ENCODE results near the gene TXK. TPM values are rescaled to one million over a fixed set of nuclear protein-coding genes. Genes with fewer than 3 reads are reported as not detected.
A peak's percentile ranks its signal among the peaks of the same experiment; 100 is the strongest.

Gene TXK
- total RNA-seq, 2 donors from 2014 or later, result 0.62 to 0.84 TPM

DNA sequence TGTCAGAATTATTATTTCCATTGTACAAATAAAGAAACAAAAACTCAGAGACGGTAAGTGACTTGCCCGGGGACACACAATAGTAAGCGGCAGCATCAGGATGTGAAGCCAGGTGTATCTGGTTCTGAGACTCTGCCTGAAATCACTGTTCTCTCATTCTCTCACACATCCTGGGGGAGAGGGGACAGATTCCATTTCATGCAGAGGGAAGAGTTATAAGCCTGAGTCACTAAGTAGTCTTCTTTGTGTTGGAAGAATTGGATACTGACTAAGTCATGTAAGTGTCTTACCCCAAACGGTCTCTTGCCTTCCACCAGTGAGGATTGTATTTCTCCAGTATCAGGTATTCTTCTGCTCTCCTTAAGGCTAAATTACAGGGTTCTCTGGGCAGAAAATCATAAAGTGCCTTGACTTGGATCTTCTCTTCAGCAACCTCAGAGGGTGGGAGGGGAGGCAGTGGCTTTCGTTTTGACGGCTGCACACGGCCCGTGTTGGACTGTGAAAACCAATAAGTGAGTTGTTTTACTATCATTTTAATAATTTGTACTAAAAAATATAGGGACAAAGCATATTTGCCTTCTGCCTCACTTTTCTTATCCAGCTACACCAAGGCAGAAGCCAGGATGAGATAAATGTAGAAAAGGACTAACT, 21.9 kb downstream of the TXK start:
- intact Hi-C loops (cut with DNase I), result loop anchor here in 1 of 2 donors (5.0 kb wide), 1 partner anchor 55 kb away; no protein-coding TSS in a partner anchor
- ATAC-seq (no peak), DNase-seq (no peak)

DNA sequence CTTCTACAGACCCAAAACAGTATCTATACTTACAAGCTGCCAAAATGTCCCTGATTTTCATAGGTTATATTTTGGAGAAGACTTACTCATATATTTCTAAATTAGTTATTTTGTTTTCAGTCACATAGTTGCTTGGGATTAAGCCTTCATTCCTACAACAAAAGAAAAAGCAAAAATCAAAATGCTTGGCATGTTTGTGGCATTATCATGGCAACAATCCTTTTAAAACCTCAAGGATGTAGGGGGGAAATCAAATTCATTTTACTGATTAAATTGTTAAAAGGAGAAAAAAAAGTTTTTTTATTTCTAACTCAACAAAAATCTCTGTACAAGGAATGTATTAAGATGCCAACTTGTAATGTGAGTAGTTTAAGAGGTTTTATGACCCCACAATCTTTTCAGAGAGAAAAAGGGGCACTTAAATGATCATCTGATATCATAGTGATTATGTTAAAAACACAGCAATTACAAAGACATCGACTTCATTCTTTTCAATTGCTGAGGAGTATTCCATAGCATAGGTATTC, 23.5 kb downstream of the TXK start:
- intact Hi-C loops (cut with DNase I), result loop anchor here in 1 of 2 donors (5.0 kb wide), 1 partner anchor 57 kb away; no protein-coding TSS in a partner anchor
- no peak for ATAC-seq
- no peak for DNase-seq

DNA sequence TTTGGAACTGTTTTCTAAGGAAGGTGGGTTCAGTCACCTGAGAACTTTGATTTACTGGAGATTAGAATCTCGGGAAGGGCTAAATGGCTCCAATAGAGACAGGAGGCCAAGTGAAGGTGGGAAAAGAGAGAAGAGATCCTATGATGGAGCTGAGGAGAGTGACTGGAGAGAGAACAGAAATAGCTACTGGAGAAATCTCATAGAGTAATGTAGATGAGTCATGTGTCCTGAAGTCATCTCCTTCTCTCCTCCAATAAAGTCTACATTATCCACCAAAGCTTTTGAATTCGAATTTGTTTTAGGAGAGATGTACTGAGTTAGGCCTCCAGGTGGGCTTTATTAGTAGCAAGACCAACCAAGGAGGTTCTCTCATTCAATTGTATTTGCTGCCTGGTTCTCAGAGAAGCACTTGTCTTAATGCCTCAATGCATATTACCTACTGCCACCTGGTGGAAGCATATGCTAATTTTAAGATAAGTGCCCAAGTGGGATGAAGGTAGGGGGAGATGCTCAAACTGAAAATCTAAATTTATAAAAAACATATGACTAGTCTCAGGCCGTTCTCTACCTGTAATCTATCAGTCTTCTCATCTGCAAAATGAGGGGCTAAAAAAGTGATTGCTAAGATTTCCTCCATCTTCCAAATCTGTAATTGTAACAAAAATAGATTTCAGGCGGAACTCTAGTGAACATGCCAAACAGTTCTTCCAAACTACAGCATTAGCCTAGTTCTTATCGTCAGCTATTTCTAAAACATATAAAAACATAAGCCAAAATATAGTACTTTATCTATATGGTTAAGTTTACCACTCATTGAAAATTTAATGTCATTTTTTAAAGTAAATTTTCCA, 24.4 kb downstream of the TXK start:
- DNase-seq (no peak), ATAC-seq (peak in 1 of 2 donors; percentile 42)
- intact Hi-C loops (cut with DNase I), result loop anchor here in 1 of 2 donors (5.0 kb wide), 1 partner anchor 58 kb away; no protein-coding TSS in a partner anchor

DNA sequence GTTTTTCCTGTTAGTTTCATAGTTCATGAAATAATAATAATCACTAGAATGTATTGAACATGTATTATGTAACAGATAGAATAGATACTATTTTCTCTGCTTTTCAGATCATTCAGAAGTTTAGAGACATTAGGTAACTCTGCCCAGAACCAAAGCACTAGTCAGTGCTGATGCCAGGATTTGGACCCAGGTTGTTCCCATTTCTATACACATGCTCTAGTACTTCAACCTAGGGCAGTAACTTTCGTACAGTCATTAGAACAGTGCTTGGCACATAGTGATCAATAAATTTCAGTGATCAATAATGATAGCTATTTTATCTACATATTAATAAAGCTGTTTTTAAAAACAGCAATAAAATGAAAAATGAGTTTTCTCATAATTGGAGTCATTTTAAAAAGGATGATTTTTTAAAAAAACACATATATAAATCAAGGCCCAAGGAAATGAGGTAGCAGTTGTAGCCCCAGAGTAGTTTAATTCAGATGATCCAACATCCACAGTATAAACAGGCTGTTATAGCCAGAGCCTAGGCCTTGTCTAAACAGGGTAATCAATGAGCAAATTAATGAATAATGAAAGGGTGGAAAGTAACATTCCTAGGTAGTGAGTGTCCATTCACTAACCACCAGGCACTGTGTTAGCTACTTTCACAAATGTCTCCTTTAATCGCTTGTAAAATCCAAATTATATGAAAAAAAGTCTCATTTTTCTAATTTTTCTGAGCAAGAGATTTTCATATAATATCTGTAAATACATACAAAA, 25.6 kb downstream of the TXK start:
- ATAC-seq (no peak), DNase-seq (no peak)
- intact Hi-C loops (cut with DNase I), result no loop called here

DNA sequence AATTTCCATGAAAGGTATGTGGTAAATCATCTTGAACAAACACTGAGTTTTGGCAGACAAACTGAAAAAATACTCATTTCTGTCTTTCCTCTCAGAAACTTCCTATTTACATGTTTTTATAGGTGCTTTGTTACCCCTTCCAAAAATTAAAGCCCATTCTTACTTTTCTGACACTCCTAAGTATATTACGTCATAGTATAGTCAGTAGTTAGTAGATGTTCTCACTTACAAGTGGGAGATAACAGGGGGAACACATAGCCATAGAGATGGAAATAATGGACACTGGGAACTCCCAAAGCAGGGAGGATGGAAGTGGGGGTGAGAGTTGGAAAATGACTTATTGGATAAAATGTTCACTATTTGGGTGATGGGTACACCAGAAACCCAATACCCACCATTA, 28.8 kb downstream of the TXK start:
- DNase-seq (no peak), ATAC-seq (no peak)
- intact Hi-C loops (cut with DNase I), result no loop called here

DNA sequence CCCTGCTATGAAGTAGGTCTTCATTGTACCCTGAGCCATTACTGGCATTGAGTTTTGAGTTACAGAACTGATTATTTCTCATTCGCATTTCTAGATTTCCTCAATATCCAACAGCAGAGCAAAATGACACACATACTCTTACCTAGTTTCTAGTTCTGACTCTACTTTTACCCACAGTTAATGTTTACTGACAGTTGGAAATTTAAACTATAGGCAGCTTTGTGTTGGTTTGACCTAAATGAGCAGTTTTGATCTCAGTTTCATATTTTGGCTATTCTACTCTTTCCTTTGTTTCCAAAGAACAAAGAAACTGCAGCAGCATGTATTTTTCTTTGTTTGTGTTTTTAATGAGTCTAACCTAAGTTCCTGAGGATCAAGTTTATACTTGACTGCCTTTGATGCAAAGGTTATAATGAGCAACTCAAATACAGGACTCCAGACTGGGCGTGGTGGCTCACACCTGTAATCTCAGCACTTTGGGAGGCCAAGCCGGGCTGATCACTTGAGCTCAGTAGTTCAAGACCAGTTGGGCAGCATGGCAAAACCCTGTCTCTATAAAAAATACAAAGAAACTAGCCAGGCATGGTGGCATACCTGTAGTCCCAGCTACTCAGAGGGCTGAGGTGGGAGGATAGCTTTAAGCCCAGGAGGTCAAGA, 30.4 kb downstream of the TXK start:
- ATAC-seq (no peak), DNase-seq (no peak)
- intact Hi-C loops (cut with DNase I), result no loop called here

DNA sequence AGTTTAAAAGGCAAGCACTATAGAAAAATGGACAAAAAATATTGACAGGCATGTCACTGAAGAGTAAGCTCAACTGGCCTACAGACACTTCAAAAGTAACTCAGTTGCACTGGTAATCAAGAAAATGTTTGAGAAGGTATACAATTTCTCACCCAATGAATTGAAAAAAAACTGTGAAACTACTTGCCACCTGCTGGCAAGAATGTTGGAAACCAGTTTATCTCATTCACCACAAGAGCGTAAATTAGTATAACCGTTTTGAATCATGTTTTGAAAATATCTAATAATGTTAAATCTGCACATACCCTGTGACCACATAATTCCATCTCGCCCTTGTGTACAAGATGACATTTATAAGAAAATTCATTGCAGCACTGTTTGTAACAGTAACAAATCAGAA, 31.7 kb downstream of the TXK start:
- ATAC-seq, result no peak
- DNase-seq, result no peak
- intact Hi-C loops (cut with DNase I), result no loop called here

DNA sequence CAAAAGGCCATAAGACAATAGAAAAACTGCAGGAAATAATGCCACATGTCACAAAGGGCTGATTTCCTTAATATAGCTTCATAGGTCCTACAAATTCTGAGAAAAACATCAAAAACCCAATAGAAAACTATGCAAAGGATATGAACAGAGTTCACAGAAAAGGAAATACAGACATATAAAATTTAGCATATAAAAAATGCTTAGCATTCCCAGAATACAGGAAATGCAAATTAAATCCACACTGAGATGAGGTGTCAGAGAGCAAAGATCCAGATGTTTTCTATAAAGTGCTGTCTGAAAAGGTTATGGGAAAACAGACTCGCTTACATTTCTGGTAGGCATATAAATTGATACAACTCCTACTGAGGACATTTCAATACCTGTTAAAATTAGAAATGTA, 33.8 kb downstream of the TXK start:
- intact Hi-C loops (cut with DNase I), result no loop called here
- no peak for DNase-seq
- no peak for ATAC-seq

DNA sequence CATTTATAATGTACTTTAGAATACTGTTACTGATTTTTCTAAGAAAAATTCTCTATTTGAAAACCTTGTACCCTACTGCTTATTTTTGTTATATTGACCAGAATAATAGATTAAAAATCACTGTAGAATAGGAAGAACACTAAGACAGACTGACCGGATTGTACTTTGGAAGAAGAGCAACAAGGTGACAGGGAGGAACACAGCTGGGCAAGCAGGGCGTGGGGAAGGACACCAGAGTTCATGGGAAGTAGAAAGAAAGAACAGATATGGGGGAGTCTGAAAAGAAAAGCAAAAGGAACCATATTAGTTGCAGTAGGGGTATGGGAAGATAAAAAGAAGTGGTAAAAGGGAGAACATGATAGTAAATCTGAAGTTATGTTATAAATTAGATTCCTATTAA, 38.6 kb downstream of the TXK start:
- intact Hi-C loops (cut with DNase I), result no loop called here
- DNase-seq (no peak), ATAC-seq (no peak)

DNA sequence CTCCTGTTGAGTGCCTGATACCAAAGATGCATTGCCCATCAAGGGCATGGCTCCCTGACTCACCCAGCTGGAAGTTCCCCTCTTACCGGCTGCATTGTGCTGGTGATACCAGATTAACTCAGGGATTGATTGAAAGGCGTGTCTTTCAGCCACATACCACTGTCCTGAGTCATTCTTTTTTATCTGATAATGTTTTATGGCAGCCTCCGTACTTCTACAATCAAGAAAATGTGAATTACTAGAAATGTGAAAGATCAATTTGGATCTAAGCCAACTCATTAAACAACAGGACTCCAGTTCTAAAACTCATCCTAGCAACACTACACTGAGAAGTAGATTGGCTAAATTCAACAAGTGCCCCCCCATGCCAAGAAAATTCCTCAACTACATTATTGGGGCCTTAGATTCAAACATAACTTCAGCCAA, 40.0 kb downstream of the TXK start:
- intact Hi-C loops (cut with DNase I), result no loop called here
- no peak for ATAC-seq
- no peak for DNase-seq

DNA sequence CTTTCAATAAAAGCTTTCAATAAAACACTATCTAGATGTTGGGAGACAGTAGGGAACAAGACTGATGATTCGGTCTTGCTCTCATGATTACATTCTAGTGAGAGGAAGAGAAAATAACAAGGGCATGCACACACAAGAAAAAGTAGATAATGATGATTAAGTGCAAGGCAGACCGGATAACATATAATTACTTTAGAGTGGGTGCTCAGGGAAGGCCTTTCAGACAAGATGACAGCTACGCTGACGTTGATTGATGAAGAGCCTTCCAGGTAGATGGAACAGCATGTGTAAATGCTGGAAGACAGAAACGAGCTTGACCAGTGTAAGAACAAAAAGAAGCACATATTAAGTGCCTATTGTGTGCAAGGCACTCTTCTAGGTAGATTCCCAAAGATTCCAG, 43.4 kb downstream of the TXK start:
- DNase-seq, result no peak
- ATAC-seq, result no peak
- intact Hi-C loops (cut with DNase I), result no loop called here

DNA sequence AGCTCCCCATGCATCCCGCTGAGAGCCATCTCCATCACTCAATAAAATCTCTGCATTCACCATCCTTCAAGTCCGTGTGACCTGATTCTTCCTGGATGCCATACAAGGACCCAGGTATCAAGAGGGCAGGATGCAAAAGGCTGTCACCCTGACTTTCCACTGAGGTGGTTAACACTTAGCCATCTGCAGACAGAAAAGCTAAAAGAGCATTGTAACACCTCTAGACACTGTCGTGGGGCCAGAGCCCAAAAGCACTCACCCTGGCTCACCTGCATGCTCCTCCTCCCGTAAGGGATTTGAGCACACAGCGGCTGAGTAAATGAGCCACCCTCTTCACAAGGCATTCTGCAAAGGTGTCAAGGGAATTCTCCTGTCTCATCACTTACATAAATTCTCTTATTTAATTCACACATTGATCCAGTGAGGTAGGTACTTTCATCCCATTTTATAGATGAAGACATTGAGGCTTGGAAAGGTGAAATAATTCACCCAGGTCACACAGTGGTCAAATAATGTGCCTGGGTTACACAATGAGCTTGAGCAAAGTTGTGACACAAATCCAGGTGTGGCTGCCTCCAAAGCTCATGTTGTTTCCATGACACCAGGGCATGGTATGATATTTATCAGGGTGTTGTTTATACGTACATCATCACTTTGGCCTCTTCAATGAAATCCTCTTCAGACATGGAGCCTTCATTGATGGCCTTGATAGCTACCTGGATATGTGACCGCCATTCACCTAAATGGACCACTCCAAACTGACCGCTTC, 48.0 kb downstream of the TXK start:
- DNase-seq (no peak), ATAC-seq (no peak)
- intact Hi-C loops (cut with DNase I), result loop anchor here (5.0 kb wide), 3 partner anchors 69 to 159 kb away; partner anchors contain the start of genes CNGA1 (in 2 of the 2) and NIPAL1 (in 2 of the 2)

DNA sequence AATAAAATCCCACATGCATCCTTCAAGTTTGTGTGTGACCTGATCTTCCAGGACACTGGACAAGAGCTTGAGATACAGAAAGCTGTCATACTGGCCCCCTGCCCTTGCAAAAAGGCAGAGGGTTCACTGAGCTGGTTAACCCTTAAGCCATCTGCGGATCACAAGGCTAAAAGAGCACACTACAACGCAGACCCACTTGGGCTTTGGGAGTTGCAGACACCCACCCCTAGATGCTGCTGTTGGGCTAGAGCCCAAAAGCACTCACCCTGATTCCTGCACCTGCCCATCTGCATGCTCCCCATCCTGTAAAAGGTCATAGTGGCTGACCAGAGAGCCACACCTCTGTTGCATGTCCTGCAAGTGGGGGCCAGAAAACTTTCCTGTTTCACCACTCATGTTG, 51.1 kb downstream of the TXK start:
- intact Hi-C loops (cut with DNase I), result no loop called here
- DNase-seq, result no peak
- no peak for ATAC-seq

DNA sequence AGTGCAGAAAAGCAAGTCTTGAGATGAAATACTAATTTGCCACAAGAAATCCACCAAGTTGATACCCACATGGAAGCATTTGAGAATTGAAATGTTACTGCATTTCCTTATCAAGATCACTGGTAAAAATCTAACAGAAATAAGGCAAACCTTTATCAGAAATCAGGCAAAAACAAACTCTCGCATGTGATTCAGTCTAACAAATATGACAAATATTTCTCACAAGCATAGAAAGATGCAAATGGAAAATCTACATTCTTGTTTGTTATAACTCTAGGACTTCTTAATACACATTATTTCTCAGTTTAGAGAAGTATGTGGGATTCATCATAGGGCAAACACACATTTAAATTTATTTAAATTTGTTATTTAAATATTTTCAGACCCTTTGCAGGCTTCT, 52.9 kb downstream of the TXK start:
- no peak for ATAC-seq
- intact Hi-C loops (cut with DNase I), result no loop called here
- no peak for DNase-seq

DNA sequence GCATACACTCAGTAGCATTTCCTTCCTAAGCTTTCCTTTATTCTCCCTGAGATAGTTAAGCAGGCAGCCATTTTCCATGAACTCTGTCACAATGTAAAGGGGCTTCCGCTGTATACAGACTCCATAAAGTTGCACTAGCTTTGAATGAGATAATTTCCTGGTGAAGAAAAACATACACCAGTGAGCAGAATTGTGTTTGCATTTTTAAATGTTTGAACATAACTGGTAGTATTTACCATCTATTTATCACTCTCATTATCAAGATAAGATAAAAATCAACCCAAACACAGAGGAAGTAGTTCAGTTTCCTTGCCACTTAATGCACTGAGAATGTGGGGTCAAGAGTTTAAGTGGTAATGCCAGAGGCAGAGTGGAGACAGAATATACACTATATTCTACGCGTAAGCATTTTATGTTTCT, 54.1 kb downstream of the TXK start:
- intact Hi-C loops (cut with DNase I), result no loop called here
- no peak for DNase-seq
- ATAC-seq, result no peak

DNA sequence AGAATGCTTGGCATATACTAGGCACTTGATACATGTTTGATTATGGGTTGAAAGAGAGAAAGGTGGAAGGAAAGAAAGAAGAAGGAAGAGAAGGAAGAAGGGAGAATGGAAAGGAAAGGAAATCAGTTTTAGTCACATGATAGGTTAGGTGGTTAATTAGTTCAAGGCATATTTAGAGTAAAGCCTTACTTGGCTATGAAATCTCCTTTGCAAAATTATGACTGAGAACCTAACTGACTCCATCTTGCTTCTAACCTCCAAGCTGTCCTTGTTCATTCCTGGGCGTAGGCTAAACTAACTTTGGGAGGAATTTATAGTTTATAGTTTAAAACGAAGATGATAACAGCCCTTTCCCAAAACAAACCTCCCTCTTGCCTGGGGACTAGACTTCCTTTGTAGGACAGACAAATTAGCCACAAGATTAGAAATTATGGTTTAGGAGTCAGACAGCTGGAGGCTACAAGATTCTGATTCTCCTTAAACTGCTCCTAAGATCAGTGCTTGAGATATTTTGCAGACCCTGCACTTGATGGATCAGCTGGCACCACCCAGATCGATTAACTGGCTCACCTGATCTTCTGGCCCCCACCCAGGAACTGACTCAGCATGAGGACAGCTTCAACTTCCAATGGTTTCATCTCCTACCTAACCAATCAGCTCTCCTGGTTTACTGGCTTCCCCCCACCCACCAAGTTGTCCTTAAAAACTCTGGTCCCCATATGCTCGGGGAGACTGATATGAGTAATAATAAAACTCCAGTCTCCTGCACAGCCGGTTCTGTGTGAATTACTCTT, 55.0 kb downstream of the TXK start:
- intact Hi-C loops (cut with DNase I), result no loop called here
- DNase-seq (no peak), ATAC-seq (no peak)

DNA sequence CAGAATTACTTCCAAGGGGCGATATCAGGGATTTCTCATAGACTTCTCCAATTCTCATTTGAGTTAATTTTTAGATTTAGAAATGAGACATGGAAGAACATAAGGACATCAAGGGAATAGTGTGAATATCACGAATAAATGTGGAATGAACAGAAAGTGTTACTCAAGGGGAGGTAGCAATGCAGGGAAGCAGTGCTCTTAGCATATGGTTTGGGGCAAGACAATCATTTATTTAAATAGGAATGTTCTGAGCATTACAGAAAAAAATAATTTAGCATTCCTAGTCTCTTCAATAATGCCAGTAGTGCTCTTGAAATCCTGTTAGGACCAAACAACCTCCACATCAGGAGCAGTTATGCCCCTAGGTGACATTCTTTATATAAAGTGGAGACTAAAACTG, 55.6 kb downstream of the TXK start:
- DNase-seq (no peak), ATAC-seq (no peak)
- intact Hi-C loops (cut with DNase I), result no loop called here

DNA sequence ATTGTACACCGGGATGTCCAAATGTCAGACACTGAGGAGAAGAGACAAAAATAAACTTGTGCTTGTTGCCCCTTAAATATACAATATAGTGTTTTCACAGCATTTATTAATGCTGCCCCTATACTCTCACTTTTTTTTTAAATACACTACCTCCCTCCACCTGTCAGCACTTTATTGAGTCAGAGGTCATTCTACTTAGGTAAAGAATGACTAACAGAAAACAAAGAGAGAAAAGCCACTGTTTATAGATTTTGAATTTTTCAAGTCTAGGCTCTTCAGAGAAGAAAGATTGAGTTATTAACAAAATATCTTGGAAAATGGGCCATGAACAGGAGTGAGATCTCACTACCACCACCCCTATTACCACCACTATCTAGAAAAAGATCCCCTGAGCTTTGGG, 59.4 kb downstream of the TXK start:
- no peak for DNase-seq
- no peak for ATAC-seq
- intact Hi-C loops (cut with DNase I), result no loop called here

Measured in left cardiac atrium (tissue), 4 donors.